DMS 273 (cell line): ENCODE data around the gene ENTREP3.
"Not testable (repeated sequence)": the region's sequence is repeated elsewhere in the genome, so short reads cannot be mapped to it uniquely, and the experiment has no call there.

Source experiments
- DNase-seq: peaks from one replicate; lab custom pipeline; 2025; ENCODE audit not compliant: unreplicated experiment; lab: John Stamatoyannopoulos, UW

ENTREP3 gene

GRCh38 chr1:155226188-155226909 lies 28.9 kb downstream of the ENTREP3 start:
- DNase-seq, result peak; percentile 92

GRCh38 chr1:155225404-155225759 lies 29.9 kb downstream of the ENTREP3 start:
- DNase-seq, result not testable (repeated sequence)

- DNase-seq, result no peak
These were observed 32.2 kb downstream of the ENTREP3 start for GRCh38 chr1:155223047-155223446.

GRCh38 chr1:155220211-155220965 lies 34.9 kb downstream of the ENTREP3 start:
- not testable (repeated sequence) for DNase-seq

- DNase-seq, result peak; percentile 33
These were observed 35.7 kb downstream of the ENTREP3 start for GRCh38 chr1:155219592-155220031.

GRCh38 chr1:155218854-155219591 lies 36.3 kb downstream of the ENTREP3 start:
- peak; percentile 64 for DNase-seq

- DNase-seq, result not testable (repeated sequence)
These were observed 40.6 kb downstream of the ENTREP3 start for GRCh38 chr1:155214702-155215101.

- not testable (repeated sequence) for DNase-seq
These were observed 43.2 kb downstream of the ENTREP3 start for GRCh38 chr1:155212051-155212440.

GRCh38 chr1:155211381-155212050 lies 43.8 kb downstream of the ENTREP3 start:
- DNase-seq, result not testable (repeated sequence)

GRCh38 chr1:155210314-155211104 lies 44.8 kb downstream of the ENTREP3 start:
- no peak for DNase-seq

GRCh38 chr1:155209312-155209721 lies 46.0 kb downstream of the ENTREP3 start:
- no peak for DNase-seq

GRCh38 chr1:155208541-155209311 lies 46.6 kb downstream of the ENTREP3 start, which contains the start of gene MTX1:
MTX1 (plus strand) TSS chr1:155208695; CDS start chr1:155208805, 110 bp downstream.
- peak; percentile 93 for DNase-seq

GRCh38 chr1:155207806-155208540 lies 47.3 kb downstream of the ENTREP3 start, which contains the start of gene THBS3:
THBS3 (minus strand) TSS chr1:155207897; CDS start chr1:155207876, 21 bp downstream.
- peak; percentile 90 for DNase-seq

- peak; percentile 96 for DNase-seq
These were observed 48.1 kb downstream of the ENTREP3 start for GRCh38 chr1:155206891-155207805.

- no peak for DNase-seq
These were observed 49.2 kb downstream of the ENTREP3 start for GRCh38 chr1:155205969-155206593.

- no peak for DNase-seq
These were observed 50.2 kb downstream of the ENTREP3 start for GRCh38 chr1:155205035-155205434.
